Cardiac fibroblast (primary cell): ENCODE measurements around the gene SVIL.
"Not testable (repeated sequence)": the region's sequence is repeated elsewhere in the genome, so short reads cannot be mapped to it uniquely, and the experiment has no call there.

ENCODE experiments used
- DNase-seq, 2 donors: peaks; one replicate each; pipeline versions ENCODE4 v3.0.0 to v3.0.0-alpha.2; 2010; ENCODE audit warnings: low read depth in 2 of 2
- H3K4me3 ChIP-seq, 2 donors: replicated peaks in 1 of 2; 1 replicate in 1 of 2; 2 replicates in 1 of 2; pipeline ENCODE4 v1.5.1; 2011; ENCODE audit warnings: low read depth in 2 of 2, low read length in 2 of 2, mild to moderate bottlenecking in 2 of 2, moderate library complexity in 1 of 2
- CTCF ChIP-seq: IDR thresholded peaks from one replicate; pipeline ENCODE4 v1.5.1; 2011; ENCODE audit warnings: low read depth, mild to moderate bottlenecking, low read length, inconsistent platforms

SVIL gene

DNA sequence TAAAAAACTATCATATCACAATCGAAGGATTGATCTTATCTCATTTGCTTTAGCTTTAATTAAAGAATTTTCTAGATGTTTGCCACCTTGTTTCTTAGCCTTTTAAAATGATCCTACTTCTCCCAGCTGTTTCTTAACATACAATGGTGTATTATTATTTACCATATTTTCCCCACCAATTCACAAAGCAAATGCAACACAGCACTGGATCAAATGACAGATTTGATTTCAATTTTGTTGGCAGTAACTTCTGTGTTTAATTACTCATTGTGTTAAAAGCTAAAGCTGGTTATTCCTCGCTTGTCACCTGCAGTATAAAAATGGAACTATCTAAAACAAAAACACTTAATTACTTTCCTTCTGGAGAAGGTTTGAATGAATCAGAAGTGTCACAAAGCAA is 19.6 kb downstream of the SVIL start:
- no peak for TF ChIP-seq CTCF
- no peak overlapping the region for H3K4me3 ChIP-seq
- DNase-seq = no peak

DNA sequence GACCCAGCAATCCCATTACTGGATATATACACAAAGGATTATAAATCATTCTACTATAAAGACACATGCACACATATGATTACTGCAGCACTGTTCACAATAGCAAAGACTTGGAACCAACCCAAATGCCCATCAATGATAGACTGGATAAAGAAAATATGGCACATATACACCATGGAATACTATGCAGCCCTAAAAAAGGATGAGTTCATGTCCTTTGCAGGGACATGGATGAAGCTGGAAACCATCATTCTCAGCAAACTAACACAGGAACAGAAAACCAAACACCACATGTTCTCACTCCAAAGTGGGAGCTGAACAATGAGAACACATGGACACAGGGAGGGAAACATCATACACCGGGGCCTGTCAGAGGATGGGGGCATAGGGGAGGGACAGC is 20.5 kb downstream of the SVIL start:
- not testable (repeated sequence) for DNase-seq, H3K4me3 ChIP-seq

DNA sequence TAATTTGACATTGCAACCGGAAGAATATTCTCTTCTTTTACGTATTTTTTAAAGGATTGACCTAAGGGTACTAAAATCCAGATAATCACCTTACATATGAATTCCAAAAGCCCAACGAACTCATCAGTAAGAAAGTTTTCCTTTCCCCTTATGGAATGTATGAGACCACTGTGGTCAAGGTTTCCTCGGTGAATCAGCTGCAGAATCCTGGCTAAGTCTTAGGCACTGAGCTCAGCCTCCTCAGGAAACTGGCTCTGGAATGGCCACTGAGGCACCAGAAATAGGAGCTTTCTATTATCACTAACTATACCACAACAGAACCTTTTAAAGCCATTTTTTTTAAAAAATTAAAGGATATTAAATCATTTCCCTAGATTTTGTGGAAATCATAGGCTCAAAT is 21.0 kb downstream of the SVIL start:
- TF ChIP-seq CTCF = no peak
- DNase-seq = no peak
- no peak overlapping the region for H3K4me3 ChIP-seq

GRCh38 chr10:29613196-29613595 is 21.6 kb downstream of the SVIL start:
- no peak overlapping the region for H3K4me3 ChIP-seq
- no peak for TF ChIP-seq CTCF
- no peak for DNase-seq

- TF ChIP-seq CTCF = no peak
- H3K4me3 ChIP-seq = no peak overlapping the region
- no peak for DNase-seq
Observed at GRCh38 chr10:29612657-29613056, 22.1 kb downstream of the SVIL start.

DNA sequence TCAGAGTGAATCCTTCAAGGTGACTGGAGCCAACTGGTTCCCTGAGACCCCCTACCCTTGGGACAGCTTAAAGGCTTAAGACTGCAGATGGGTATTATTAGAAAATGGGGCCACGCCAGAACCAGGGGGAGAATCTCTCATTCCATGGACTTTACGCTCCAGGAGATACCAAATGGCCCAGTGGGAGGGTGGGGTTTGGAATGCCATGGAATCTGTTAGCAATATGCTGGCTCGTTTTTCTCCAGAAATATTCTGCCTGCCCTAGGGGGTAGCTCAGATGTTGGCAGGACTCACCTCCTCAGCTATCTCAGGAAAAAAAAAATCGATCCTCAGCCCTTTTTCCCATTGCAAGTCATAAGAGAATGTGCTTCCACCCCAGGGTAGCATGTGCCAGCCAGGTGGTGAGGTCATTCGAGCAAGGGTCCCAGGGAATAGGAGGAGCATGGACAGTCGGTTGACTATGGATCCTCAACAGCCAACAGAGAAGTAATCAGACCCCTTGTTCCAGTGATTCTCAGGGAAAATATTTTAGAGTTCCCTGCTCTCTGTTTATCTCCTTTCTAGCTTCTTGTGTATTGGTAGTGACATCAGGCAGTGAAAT is 22.9 kb downstream of the SVIL start:
- no peak for TF ChIP-seq CTCF
- no peak for DNase-seq
- H3K4me3 ChIP-seq = no peak overlapping the region

- no peak for TF ChIP-seq CTCF
- no peak for DNase-seq
- no peak overlapping the region for H3K4me3 ChIP-seq
Observed at GRCh38 chr10:29610876-29611647, 23.7 kb downstream of the SVIL start.

- DNase-seq, H3K4me3 ChIP-seq: not testable (repeated sequence)
Observed at GRCh38 chr10:29610331-29610730, 24.4 kb downstream of the SVIL start.
